Measurements from ENCODE around the gene RNLS.

DNA sequence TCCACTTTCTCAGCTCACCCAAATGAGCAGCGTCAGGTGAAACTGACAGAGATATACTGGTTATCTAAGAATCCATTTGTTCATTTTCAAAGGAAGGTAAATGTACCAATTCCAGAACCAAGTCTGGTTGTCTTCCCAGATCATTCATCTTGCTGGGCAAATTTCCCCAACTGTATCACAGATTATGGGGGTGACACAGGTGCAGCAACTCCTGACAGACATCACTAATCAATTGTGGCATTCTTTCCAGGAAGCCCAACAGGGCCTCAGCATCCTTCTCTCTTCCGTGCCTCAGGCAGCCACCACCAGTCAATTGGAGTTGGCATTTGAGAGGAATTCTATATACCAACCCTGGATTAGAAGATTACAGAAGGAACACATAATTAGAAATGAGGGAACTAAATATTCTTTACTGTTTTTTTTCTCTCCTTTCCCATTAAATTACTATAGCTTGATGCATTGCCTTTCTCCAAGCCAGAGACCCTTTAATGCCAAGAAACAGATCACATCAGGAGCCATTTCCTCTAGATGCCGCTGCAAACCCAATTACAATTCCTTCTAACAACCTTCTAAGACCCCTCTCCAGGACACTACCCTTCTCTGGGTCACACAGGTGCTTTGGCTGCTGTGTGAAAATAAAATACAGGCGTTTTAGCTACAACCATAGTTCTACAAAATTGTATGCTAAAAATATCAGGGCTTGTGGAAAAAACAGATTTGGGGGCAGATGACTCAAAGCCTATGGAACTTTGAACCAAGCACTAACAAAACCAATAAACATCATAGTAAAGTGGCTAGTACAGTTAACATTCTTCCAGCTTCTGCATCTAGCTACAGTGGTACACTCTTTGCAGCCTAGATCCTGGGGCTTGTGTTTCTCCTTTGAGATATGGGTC, 291.6 kb downstream of the RNLS start:
- TF ChIP-seq, protein P1, sequence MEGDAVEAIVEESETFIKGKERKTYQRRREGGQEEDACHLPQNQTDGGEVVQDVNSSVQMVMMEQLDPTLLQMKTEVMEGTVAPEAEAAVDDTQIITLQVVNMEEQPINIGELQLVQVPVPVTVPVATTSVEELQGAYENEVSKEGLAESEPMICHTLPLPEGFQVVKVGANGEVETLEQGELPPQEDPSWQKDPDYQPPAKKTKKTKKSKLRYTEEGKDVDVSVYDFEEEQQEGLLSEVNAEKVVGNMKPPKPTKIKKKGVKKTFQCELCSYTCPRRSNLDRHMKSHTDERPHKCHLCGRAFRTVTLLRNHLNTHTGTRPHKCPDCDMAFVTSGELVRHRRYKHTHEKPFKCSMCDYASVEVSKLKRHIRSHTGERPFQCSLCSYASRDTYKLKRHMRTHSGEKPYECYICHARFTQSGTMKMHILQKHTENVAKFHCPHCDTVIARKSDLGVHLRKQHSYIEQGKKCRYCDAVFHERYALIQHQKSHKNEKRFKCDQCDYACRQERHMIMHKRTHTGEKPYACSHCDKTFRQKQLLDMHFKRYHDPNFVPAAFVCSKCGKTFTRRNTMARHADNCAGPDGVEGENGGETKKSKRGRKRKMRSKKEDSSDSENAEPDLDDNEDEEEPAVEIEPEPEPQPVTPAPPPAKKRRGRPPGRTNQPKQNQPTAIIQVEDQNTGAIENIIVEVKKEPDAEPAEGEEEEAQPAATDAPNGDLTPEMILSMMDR (IDR thresholded peaks at IDR 0.05) = no peak
- TF ChIP-seq POLR2A (IDR thresholded peaks at IDR 0.05) = no peak

Measured in testis (tissue), 2 donors.